Measurements from ENCODE around the gene TSHZ1.

Gene TSHZ1, protein sequence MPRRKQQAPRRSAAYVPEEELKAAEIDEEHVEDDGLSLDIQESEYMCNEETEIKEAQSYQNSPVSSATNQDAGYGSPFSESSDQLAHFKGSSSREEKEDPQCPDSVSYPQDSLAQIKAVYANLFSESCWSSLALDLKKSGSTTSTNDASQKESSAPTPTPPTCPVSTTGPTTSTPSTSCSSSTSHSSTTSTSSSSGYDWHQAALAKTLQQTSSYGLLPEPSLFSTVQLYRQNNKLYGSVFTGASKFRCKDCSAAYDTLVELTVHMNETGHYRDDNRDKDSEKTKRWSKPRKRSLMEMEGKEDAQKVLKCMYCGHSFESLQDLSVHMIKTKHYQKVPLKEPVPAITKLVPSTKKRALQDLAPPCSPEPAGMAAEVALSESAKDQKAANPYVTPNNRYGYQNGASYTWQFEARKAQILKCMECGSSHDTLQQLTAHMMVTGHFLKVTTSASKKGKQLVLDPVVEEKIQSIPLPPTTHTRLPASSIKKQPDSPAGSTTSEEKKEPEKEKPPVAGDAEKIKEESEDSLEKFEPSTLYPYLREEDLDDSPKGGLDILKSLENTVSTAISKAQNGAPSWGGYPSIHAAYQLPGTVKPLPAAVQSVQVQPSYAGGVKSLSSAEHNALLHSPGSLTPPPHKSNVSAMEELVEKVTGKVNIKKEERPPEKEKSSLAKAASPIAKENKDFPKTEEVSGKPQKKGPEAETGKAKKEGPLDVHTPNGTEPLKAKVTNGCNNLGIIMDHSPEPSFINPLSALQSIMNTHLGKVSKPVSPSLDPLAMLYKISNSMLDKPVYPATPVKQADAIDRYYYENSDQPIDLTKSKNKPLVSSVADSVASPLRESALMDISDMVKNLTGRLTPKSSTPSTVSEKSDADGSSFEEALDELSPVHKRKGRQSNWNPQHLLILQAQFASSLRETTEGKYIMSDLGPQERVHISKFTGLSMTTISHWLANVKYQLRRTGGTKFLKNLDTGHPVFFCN (N-terminal part only)

GRCh38 chr18:75210274-75211001 lies at the start of gene TSHZ1:
TSS of gene TSHZ1 (plus strand) at chr18:75210797. CDS start at chr18:75211877, 1,080 bp downstream.
- peak in 1 of 2 donors; percentile 76 for DNase-seq

DNA sequence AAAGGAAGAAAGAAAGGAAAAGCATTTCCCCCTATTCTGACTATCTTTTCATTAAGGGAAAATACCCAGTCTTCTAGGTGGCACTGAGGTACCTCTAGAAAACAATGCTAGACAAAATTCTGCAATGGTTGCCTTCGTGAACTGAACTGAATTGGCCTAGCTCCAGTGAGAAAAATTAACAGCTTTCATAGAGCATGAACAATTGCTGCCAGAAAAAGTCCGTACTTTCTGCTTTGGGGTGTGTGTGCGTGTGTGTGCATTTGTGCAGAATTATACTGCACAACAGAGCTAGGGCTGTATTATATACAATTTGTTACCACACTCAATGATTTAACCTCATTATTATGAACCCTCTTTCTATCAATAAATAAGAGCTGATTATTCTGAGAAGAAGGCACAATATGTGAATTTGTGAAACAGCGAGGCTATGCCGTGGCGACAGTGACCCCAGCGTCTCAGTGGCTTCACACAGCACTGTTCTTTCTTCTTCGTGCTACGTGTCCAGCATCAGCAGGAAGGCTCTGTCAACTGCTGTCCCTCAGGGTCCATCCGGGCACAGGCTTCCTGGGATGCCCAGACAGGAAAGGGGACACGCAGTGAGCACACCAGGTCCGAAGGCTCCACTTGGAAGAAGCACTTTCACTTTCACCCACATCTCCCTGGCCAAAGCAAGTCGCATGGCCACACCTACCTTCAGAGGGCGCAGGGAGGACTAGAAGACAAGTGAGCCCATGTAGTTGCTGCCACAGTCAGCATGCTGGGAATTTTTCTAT lies 49.2 kb upstream of the TSHZ1 start:
- DNase-seq = peak; percentile 11 to 42

DNA sequence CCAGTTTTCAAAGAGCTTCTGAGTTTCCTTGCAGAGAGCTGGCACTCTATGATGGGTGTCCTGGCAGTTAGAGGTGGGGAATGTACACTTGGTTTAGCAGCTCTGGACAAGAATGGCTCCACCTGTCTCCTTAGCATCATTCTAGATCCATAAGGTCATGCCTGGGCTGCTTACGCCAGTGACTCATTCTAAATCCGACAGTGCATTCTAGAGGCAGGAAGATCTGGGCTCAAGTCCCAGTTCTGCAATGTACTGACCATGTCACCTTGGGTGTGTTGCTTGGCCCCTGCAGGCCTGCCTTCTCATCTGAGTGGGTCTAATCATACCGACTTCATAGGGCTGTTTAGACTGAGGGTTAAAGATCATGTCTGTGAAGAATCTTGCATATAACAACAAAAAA lies 48.1 kb upstream of the TSHZ1 start:
- no peak for DNase-seq

- no peak for DNase-seq
Observed at GRCh38 chr18:75162978-75163377, 47.6 kb upstream of the TSHZ1 start.

DNA sequence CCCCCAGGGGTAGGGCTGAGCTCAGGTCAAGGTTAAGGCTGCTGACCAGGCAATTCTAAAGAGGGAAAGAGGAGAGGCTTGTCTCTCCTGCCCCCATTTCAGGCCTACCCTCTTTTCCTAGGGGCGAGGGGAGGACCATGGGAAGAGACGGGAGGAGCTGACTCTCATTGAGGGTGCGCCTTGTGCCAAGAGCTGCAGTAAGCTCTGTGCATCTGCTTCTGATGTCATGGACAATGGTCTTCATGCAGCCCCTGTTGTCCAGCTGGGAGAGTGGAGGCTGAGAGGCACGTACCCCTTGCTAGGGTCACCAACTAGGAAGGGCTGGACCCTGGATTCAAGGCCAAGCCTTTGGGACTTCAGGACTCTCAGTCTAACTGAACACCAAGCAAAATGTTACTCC lies 46.9 kb upstream of the TSHZ1 start:
- DNase-seq = no peak

DNA sequence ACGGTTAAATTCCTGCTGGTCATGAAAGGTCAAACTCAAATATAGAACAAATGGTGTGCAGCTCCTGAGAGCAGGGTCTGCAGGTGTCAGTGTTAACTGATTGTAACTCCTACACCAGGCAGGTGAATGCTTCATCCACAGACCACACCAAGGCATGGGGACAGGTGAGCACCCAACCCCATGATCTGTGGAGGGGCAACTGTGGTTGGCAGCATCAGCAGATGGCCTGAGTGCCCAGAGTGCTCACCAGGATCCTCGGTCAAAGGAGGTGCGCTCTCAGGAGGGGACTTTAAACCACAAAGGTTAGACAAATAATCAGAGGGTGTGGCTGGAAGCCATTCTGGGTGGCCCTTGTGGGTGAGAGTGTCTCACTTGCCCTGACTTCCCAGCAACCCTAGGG lies 46.1 kb upstream of the TSHZ1 start:
- DNase-seq = no peak

DNA sequence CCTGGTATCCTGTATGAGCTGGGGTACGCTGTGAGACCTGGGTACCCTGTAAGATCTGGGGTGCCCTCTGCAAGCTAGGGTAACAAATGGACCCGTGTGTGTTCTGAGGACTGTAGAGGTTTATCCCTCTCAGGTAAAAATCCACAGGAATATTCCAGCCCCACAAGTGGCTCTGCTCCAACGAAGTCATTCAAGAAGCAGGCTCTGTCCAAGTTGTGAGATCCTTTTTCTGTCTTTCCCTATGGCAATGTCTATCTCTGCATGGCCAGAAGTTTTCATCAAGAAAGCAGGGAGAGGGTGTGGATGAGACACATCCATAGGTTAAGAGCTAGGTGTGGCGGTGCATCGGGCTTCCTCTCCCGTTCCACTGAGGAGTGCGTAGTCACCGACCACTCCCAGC lies 44.7 kb upstream of the TSHZ1 start:
- no peak for DNase-seq

GRCh38 chr18:75167137-75167536 lies 43.5 kb upstream of the TSHZ1 start:
- no peak for DNase-seq

DNA sequence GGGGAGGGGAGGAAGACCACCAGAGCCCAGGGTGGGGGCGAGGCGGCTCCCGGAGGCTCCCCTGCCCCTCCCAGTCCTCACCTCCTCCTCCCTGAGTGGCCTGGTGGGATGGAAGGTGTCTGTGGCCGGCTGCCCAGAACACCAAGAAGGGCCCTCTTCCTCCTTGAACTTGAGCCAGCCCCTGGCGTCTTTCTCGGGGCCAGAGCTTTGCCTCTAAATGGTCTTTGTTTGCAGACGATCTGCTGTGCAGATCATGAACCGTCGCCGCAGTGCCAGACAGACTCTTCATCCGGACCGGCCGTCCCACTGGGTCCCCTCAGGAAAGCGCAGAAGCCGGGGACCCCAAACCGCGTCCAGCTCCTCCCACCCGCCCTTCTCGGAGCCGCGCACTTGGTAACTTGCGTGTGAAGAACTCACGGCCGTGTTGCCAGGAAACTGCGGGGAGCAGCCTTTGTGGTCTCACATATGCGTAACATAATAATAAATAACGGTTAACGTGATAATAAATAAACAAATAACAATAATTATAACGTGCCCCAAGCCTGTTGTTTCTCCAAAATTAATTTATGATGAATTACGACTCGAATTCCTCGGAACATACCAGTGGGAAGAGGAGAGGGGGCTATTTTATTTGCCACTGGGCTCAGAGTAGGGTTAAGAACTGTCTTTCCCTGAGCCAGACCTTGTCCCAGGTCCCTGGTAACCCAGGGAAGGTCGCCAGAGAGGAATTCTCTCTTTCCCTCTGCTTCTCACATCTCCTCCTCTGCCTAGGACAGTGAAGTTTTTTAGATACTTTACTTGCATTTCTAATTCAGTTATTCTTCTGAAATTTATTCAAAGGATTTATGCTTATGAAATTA lies 42.6 kb upstream of the TSHZ1 start:
- DNase-seq = no peak

DNA sequence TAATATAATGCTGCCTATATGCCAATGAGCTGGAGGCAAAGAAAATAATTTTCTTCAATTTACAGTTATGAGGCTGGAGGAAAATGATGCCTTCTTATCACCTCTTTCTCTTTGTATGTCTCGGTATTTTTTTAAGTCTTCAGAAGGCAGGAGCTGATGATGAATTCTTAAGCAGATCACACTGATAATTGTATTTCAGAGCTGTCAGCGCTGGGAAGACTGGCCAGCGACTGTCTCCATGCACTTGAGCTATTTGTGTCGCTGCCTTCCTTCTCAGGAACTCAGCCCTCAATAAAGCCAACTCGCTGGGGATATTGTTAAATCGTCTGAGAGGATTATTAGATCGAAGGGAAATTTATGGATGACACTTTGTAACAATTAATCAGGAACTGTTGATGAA lies 42.0 kb upstream of the TSHZ1 start:
- DNase-seq = no peak

GRCh38 chr18:75169411-75169810 lies 41.2 kb upstream of the TSHZ1 start:
- no peak for DNase-seq

DNA sequence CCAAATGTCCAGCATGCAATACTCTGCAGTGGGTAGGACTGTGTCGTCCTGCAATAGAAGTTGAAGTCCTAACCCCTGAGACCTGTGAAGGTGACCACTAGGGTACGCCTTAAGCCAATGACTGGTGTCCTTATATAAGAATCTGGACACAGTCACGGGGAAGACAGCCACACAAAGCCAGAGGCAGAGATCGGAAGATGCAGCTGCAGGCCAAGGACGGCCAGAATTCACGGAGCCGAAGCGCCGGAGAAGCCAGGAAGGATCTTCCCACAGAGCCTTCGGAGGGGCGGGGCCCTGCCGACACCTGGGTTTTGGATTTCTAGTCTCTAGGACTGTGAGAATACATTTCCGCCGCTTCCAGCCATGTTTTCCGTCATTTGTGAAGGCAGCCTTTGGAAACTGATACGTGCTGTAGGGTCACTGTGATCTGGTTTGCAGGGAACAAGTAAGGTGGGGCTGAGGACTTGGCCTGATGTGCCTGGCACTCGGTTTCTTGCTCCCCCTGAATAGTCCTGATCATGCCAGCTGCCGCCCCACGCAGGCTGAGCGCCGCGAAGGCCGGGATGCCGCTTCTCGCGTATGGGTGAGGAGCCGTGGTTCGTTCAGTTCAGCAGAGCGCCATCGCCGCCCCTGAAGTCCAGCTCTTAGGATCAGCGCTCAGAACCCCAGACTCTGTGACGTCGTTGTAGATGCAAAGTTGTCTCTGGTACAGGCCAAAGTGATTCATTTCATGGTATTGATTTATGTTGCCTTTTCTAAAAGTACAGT lies 40.4 kb upstream of the TSHZ1 start:
- no peak for DNase-seq

GRCh38 chr18:75170916-75171315 lies 39.7 kb upstream of the TSHZ1 start:
- no peak for DNase-seq

DNA sequence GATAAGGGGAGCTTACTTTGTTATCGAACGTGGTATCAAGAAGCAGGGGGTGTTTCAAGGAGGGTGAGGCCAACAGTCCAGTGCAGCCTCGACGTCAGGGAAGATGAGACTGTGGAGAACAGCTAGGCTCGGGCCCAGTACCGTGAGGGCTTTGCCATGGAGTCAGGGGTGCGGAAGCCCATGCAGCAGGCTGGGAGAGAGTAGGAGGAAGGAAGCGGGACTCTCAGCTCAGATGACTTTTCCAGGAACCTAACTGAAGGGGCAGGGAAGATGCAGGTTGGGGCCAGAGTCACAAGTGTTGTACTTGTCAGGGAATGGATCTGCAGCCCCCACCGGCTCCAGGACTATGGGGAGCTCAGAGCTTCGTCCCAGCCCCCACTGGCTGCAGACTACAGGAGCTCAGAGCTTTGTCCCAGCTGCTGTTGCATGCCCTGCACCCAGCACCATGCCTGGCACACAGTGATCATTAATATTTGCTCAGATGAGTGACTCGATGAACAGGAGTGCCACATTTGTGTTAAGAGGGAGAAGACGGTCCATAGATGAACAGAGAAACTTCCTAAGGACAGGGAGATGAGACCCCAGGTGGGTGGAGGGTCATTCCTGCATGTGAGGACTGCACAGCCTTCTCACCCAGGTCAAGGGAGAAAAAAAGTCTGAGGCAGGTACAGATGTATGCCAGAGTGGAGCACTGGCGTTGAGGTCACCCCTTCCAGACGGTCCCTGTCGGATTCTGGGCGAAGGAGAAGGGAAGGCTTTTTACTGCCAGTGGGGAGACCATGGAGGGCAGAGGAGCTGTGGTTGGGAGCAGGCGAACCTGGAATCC lies 38.1 kb upstream of the TSHZ1 start:
- no peak for DNase-seq

- peak in 1 of 2 donors; percentile 6 for DNase-seq
Observed at GRCh38 chr18:75173125-75173432, 37.5 kb upstream of the TSHZ1 start.

DNA sequence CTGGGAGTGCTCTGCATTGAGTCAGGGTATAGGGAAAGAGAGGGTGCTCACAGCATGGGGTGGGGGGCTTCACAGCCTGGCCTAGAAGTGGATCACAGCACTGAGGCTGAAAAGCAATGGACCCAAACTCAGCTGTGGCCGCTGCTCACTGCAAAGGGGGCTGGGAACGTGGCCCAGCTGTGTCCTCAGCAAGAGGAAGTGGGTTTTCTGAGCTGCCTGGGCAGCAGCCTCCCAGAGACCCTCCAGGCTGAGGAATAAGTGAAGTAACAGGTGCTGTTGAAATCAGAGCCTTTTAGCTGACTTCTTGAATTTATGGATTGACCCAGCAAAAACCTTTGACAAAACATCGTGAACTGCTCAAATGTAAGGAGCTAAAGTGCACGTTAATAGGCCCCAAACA lies 36.9 kb upstream of the TSHZ1 start:
- DNase-seq = no peak

DNA sequence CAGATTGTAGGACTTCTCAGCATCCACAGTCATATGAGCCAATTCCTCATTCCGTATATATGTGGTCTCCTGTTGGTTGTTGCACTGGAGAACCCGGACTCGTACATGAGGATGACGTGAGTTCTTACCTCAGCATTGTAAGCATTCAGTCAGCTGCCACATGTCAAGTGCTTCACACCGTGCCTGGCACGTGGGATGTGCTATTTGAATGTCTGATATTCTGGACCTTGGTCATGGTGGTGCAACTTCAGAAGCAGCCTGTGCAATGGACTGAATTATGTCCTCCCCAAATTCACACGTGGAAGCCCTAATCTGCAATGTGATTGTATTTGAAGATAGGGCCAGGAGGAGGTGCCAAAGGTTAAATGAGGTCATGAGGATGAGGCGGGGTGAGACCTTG lies 33.7 kb upstream of the TSHZ1 start:
- DNase-seq = no peak

GRCh38 chr18:75178376-75178775 lies 32.2 kb upstream of the TSHZ1 start:
- DNase-seq = no peak

- no peak for DNase-seq
Observed at GRCh38 chr18:75179819-75180600, 30.6 kb upstream of the TSHZ1 start.
